Hippocampal formation (tissue), 2 donors: ENCODE data around the gene POLD2.

Experiments used
- DNase-seq, 2 donors: peaks; one replicate each; lab custom pipeline; 2025; lab: John Stamatoyannopoulos, UW

Gene POLD2

DNA sequence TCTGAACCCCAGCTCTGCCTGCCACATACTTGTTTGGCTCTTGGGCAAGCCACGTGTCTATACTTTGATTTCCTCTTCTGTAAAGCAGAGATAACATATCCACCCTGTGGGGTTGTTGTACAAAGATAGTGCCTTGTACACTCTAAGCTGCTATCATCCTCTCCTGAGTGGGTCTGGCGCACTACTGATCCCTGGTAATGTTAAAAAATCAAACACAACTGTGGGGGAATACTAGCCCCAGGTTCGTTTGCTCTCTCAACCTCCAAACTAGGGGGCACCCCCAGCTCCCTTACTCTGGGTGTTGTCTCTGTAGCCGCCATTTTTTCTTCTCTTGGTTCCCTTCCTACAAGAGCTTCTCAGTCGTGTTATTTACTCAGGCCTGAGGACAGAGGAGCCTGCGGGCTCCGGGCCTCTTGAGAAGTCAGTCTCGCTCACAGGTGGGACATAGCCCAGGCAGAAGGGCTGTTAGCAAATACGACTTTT, 42.0 kb downstream of the POLD2 start:
- DNase-seq = no peak

DNA sequence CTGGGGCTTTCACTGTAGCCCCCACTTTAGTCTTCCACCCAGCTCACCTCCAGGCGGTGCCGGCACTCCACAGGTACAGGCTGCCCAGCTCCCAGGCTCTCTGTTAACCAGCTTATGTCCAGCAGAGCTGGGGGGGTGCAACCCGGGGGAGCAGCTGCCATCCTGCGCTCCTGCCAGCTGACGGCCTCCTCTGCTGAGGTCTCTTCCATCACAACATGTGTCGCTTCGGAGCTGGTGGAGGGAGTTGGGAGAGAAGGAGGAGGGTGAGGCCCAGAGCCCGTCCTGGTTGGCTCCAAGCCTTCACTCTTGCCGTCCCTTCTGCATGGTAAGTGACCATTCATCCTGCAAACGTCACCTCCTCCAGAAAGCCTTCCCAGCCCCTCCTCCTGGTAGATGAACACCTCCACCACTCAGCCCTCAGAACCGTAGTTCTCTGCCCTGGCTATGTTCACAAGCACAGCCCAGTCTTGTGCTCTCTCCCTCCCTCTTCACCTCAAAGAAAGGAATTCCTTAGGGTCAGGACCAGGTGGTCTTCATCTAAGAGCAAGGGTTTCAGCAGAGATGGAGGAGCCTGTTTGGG, 42.6 kb downstream of the POLD2 start:
- no peak for DNase-seq

DNA sequence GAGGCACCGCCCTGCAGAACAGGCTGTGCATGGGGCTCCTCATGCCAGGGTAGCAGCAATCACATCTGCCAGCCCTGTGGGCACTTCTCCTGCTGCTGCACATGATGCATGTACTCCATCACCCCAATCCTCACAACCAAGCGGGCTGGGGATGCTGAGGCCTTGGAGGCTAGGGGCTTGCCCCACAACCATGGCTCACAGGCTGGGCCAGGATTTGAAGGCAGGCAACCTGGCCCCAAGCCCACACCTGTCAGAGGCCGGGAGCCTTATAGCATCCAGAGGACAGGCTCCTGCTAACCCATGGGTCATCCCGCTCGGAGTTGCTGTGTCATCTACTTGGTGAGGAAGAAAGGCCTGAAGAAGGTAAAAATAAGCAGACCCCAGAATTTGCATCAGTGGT, 43.2 kb downstream of the POLD2 start:
- no peak for DNase-seq

- DNase-seq = no peak
These were observed 43.9 kb downstream of the POLD2 start for GRCh38 chr7:44079331-44080021.

DNA sequence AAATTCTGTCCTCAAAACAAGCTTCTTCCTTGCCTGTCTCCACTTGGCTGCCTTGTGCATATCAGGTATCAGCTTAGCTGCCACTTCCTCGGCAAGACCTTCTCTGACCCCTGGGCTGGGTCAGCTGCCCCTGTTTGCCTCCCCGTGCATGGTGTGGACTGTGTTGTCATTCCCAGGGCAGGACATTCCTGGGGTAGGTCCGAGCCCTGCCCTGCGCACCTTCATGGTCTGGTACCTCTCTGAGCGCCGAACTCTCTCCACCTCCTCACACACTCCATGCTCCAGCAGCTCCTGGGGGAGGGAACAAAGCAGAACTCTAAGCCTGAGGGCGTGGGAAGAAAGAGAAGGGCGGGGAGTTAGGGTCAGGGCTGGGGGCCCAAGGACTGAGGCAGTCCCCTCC, 44.8 kb downstream of the POLD2 start:
- no peak for DNase-seq

- DNase-seq = no peak
These were observed 45.7 kb downstream of the POLD2 start for GRCh38 chr7:44077681-44078091.

DNA sequence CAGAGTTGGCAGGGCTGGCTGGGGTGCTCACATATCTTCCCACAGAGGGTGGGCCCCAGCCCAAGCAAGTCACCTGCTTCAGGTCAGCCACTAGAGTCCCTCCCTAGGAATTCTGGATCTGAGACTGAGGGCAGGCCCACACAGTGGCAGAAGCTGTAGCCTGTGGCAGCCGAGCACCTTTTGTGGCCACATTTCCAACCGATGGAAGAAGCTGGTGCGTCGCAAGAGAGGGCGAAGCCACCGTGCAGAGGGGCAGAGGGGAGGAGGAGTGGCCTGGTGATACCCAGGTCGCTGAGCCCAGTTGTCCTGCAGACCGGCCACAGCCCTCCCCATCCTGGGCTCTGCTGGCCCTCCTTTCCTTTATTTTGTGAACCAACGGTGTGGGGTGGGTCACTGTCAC, 46.3 kb downstream of the POLD2 start:
- DNase-seq = no peak

DNA sequence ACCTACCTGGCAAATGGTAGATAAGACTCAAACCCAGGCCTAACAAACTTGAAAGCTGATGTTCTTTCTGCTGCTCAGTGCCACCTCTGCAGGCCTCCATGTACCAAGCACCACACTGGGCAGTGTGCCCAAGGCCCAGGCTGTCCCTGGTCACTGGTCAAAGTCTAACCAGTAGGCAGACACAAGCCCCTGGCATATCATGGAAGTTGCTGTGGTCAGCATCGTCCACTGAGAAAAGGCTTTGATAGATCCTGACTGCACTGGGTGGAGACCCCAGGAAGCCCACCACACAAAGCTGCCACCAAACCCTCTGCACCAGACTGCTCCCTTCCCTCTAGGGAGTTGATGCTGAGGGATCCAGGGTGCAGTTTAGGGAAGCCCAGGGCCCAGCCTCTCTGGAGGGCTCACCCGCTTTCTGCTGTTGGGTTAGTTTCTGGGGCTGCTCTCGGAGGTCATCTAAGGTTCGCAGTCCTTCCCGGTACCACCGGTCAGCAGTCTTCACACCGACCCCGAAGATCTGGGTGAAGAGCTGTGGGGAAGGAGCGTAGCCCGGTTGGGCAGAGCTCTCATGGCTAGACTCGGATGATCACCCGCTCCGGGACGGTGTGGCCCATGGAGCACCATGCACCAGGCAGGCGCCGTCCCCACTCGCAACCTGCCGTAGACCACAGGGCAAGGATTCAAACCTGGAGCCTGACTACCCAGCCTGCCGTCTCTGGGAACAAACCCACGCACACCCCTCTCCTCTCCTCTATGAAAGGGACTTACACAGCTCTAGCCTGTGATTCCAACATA, 47.0 kb downstream of the POLD2 start:
- no peak for DNase-seq

DNA sequence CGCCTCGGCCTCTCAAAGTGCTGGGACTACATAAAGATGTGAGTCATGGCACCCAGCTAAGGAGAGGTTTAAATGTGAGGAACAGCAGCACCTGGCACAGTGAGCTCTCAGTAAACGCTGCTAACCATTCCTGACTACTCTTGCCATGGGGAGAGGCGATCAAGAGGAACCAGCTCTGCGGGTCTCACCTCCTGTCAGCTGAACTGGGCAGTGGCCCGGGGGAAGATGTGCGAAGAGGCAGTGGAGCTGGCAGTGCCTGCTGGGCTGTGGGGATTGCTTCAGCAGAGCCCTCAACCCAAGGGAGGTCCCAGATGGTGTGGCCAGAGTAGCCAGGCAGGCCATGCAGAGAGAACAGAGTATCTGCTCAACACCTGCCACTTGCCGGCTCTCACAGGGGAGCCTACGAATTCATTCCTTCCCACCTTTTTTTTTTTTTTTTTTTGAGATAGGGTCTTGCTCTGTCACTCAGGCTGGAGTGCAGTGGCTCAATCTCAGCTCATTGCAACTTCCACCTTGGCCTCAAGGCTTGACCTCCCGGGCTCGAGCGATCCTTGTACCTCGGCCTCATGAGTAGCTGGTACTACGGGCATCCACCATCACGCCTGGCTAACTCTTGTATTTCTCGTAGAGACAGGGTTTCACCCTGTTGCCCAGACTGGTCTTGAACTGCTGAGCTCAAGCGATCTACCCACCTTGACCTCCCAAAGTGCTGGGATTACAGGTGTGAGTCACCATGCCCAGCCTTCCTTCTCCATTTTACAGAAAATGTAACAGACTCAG, 47.9 kb downstream of the POLD2 start:
- no peak for DNase-seq

DNA sequence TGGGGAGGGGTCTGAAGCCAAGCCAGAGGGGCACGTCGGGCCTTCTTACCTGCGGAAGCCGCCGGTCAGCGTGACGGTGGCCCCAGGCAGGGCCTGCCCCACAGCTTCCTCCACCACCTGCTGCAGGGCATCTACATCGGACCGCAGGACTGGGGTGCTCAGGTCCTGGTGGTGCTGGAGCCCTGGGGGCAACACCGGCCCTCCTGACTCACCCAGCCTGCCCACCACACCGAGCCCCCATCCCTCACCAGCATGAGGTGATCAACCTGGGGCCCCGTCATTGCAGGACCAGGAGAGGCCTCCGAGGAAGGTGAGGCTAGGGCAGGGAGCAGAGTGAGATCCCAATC, 49.0 kb downstream of the POLD2 start:
- DNase-seq = no peak

- DNase-seq = peak; percentile 69 to 70
These were observed 49.5 kb downstream of the POLD2 start for GRCh38 chr7:44073664-44074348.

GRCh38 chr7:44072364-44073231, 50.8 kb downstream of the POLD2 start:
- peak in 1 of 2 donors; percentile 13 for DNase-seq

- DNase-seq = no peak
These were observed 51.5 kb downstream of the POLD2 start for GRCh38 chr7:44071726-44072363.

GRCh38 chr7:44068054-44068453, 55.3 kb downstream of the POLD2 start:
- DNase-seq = no peak

DNA sequence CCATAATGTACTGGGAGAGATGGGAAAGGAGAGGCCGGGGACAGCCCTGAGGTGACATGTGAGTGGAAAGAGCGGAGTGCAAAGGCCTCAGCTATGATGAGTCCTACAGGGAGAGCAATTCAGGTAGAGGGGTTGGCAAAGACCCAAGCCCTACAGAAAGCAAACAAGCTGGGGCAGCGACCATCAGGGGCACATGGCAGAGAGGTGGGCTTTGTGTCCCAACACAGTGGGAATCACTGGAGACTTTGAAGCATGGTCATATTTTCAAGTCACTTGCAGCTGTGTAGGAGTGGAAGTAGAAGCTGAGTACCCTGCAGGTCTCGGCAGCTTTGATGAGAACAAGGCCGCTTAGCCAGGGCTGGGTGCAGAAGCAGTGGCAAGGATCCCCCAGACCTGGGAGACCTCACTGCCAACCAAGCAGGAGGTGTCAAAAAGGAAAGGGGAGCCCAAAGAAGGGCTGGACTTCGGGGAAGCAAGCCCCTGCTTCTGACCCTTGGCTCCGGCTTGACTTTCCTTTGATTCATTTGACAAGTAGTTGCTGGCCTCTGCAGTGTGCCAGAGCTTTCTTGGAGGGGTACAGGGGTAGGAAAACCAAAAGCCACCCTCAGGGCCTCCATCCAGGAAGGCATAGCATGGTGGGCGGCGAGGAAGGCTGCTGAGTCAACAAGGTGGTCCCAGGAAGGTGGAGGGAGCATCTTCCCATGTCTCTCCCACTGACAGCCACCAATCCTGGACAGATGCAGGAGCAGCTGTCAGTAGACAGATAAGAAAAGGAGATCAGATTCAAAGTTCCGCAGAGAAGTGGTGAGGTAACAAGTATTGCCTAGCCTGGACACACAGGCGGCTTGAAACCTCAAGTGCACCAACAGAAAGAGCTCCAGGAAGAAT, 56.0 kb downstream of the POLD2 start:
- no peak for DNase-seq

- no peak for DNase-seq
These were observed 56.8 kb downstream of the POLD2 start for GRCh38 chr7:44066494-44067063.

DNA sequence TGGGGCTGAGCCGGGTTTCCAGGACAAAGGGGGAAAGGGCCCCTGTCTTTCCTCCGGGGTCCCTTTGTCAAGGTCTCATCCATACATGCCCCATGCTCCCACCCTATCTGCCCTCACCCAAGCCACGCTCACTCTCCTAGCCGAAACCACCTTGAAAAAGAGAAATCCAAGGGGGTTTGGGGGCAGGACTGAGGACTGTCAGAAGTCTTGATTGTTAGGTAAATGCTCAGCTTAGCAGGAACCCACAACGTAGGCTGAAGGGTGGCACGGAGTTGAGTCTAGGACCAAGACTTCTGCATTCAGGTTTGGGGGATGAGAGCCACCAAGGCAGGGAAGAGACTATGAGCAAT, 57.3 kb downstream of the POLD2 start:
- DNase-seq = no peak

- peak; percentile 38 to 51 for DNase-seq
These were observed 57.8 kb downstream of the POLD2 start, which contains the start of gene PGAM2 for GRCh38 chr7:44065431-44066110. TSS of gene PGAM2 (minus strand) at chr7:44065567. CDS start at chr7:44065529, 38 bp downstream.
